GM18873 (cell line): Measurements from ENCODE around the gene EEF1G.
"Not testable (repeated sequence)": the region's sequence is repeated elsewhere in the genome, so short reads cannot be mapped to it uniquely, and the experiment has no call there.

Experiments used
- ATAC-seq: cut with Tn5 transposase; IDR thresholded peaks from one replicate; pipeline ENCODE4 v1.9.1; 2021; ENCODE audit warnings: mild to moderate bottlenecking, moderate library complexity, moderate number of reproducible peaks; ENCODE audit not compliant: unreplicated experiment, low FRiP score

Gene EEF1G, protein sequence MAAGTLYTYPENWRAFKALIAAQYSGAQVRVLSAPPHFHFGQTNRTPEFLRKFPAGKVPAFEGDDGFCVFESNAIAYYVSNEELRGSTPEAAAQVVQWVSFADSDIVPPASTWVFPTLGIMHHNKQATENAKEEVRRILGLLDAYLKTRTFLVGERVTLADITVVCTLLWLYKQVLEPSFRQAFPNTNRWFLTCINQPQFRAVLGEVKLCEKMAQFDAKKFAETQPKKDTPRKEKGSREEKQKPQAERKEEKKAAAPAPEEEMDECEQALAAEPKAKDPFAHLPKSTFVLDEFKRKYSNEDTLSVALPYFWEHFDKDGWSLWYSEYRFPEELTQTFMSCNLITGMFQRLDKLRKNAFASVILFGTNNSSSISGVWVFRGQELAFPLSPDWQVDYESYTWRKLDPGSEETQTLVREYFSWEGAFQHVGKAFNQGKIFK

DNA sequence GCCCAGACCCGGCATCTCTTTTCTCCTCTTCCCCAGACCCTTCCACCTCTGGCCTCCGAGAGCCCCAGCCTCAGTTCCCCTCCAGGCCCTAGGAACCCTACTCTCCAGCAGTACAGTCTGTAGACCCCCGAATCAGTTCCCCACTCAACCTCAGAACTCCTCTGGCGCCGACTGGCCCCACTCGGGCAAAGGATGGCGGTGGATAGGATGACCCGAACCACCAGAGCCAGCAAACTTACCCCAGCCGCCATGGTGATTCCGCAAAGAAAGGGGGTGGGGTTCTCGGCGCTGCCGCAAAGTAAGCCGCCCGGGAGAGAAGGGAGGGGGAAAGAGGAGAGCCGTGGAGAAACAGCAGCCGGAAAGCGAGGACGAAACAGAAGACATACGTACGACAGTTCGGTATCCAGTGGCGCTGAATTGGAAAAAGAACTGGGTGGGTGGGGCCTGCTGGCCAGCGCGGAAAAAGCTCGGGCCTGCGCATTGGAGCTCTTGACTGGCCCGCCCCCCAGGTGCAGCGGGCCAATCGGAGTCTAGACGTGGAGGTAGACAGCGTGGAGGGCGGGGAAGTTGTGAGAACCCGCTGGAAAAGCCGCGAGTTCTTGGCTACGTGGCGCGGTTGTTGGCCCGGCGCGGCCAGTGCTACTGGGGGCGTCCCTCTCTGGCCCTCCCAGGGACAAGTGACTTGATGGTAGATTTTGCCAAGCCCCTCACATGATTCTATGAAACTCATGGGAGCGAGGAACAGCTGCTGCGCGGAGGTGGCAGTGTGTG is at the start of gene EEF1G:
TSS of gene EEF1G (minus strand) at position 300 of the 771 bp plus-strand sequence. CDS start at position 251, 49 bp downstream.
- ATAC-seq = peak; percentile 90

DNA sequence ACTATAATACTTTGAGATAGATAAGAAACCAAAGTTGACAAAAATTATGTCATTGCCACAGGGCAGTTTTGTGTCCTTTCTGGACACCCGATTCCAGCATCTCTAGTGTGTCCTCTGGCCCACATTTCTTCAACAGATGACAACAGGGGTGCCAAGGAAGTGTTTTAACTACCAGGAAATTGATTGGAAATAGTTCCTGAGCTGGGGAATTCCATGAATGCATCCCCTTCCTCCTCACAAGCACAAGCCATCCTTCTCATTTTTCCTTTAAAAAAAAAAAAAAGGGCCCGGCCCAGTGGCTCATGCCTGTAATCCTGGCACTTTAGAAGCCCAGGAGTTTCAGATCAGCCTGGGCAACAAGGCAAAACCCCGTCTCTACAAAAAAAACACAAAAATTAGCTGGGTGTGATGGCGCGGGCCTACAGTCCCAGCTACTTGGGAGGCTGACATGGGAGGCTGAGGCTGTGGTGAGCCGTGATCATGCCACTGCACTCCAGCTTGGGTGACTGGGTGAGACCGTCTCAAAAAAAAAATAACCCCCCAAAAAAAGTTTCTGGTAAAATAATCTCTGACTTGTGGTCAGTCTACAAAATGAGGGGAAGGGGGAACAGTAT is 48.9 kb upstream of the EEF1G start:
- no peak for ATAC-seq

DNA sequence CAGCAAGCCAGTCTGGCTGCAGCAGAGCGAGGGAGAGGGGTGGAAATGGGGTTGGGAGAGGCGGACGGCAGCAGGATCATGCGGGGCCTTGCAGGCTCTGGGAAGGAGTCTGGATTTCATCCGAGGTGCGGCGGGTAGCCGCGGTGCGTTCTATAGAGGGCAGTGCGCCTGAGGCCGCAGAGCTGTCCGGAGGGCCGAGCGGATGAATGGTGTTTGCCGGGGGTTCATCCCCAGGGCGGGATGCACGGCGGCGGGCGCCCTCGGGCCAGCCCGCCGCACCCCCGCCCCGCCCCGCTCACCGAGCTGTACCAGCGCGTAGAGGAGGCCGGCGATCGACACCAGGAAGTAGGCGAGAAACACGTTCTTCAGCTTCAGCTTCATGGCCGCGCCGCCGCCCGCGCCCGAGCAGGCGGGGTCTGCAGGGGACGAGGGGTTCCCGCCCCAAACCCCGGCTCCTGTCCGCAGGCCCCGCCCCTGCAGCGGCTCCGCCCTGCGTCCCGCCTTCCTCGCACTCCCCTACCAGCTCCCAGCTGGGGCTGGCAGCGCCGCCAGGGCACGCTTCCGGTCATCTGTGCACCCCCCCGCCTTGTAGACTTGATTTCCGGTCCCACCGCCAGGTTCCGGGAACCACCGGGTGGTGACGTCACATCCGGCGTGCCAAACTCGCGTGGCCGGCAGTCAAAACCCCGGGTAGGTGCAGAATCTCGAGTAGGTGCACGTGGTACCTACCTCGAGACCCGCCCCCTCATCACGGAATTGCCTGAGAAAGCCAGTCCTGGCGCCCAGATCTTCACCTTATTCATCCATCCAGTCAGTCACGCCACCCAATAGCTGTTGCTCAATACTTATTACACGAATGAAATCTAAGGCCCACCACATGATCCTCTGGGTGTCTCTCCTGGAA is 48.1 kb upstream of the EEF1G start, which contains the start of gene B3GAT3:
TSS of gene B3GAT3 (minus strand) at position 420 of the 904 bp plus-strand sequence. CDS start at position 381, 39 bp downstream.
- peak; percentile 81 for ATAC-seq

DNA sequence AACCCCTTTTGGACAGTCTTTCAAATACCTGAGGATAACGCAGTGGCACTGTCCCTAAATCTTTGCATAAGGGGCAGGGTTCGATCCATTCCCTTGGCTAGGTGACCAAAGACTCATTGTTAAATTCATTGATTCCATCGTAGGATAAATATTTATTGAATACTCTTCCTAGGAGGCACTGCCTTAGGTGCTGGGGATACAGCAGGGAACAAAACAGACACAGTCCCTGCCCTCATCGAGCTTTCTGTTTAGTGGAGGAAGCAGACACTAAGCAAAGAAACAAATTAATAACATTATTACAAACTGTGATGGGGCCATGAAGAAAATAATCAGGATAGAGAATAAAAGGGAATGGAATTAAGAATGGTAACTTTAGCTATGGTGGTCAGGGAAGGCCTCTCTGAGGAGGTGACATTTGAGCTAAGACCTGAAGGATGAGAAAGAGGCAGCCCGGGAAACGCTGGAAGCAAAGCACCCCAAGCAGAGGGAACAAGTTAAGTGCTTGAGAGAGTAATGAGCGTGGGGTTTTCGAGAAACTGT is 47.4 kb upstream of the EEF1G start:
- ATAC-seq = no peak

DNA sequence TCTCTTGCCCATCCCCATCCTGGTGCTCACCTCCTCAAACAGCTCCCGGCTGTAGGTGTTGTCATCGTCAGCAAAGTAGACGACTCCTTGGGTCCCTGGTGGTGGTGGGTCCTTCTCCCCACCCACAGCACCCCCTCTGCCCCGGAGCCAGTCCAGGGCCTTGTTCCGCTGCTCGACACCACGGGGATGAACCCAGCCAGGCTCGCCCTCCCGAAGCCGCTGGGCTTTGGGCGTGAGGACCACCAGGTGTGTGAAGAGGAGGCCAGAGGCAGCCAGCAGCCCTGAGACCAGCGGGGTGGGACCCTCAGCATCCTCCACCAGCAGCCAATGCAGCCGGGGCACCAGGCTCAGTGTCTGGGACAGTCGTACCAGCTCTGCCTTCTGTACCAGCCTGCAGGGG is 43.3 kb upstream of the EEF1G start:
- not testable (repeated sequence) for ATAC-seq

DNA sequence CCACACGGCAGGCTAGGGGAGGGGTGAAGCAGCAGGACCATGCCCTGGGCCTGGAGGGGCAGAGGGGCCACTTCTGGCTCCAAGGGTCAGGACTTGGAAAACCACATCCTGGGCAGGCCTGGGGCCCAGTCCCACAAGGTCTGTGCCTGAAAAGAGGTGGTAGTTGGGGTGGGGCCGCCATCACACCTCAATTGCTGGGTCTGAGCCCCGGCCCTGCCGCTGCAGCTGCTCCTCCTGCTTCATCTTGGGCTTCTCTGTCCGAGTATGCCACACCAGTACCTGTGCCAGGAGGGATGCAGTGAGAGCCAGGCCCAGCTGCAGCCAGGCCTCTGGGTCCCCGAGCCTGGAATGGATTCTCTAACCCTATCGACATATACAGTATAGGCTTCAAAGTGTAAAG is 41.8 kb upstream of the EEF1G start:
- ATAC-seq = no peak

DNA sequence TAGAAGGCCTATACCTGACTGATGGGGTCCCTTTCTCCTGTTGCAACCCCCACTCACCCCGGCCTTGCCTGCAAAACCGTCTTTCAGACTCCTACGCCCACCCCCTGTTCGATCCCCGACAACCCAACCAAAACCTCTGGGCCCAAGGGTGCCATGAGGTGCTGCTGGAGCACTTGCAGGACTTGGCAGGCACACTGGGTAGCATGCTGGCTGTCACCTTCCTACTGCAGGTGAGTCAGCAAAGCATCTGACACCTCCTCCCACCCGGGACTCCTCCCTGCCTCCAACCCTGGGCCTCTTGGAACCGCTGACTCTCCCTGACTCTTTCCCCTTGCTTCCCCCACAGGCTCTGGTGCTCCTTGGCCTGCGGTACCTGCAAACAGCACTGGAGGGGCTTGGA is 40.6 kb upstream of the EEF1G start:
- no peak for ATAC-seq

DNA sequence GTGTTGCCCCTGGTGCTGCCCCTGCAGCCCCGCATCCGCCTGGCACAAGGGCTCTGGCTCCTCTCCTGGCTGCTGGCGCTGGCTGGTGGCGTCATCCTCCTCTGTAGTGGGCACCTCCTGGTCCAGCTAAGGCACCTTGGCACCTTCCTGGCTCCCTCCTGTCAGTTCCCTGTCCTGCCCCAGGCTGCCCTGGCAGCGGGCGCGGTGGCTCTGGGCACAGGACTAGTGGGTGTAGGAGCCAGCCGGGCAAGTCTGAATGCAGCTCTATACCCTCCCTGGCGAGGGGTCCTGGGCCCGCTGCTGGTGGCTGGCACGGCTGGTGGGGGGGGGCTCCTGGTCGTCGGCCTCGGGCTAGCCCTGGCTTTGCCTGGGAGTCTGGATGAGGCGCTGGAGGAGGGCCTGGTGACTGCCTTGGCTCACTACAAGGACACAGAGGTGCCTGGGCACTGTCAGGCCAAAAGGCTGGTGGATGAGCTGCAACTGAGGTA is 39.6 kb upstream of the EEF1G start:
- ATAC-seq = no peak

DNA sequence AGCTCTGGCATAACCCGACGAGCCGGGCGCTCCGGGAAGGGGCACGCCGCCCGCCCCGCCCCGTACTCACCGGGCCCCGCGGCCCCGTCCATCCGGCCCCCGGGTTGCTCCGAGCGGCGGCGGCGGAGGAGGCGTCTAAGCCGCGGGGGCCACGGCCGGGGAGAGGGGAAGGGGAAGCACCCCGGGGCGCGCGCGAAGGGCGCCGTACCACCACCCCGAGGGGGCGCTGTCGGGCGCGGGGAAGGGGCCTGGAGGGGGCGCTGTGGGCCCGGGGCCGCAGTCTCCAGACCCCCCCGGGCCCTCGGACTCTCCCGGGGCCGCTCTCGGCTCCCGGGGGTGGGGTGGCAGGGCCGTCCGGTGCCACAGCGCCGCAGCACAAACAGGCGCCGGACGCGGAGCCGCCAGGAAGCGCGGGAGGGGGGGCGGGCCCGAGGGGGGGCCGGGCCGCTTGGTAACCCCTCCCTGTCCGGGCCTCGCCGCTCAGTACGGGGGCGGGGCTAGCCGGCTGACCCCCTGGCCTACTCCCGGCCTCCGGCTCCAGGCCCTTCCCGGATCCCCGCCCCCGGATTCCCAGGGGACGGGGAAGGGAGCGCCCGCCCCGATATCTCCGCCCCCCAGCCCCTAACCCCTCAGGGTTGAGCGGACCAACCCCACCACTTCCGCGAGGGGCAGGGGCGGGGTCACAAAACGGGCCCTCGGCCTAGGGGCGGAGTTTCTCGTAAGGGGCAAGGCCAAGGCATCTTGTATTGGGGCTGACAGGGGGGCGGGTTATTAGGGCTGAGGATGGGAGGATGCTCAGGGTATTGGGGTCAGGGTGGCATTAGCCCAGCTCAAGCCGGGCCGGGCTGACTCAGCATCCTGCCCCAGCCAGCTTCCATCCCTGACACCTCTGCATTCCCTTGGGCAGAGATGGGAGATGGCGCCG is 38.9 kb upstream of the EEF1G start, which contains the start of the genes EML3 and ROM1:
TSS of gene EML3 (minus strand) at position 410 of the 925 bp plus-strand sequence. CDS start at position 92, 318 bp downstream.
TSS of gene ROM1 (plus strand) at position 892 of the 925 bp plus-strand sequence. CDS start at position 917, 25 bp downstream.
- peak; percentile 41 for ATAC-seq

DNA sequence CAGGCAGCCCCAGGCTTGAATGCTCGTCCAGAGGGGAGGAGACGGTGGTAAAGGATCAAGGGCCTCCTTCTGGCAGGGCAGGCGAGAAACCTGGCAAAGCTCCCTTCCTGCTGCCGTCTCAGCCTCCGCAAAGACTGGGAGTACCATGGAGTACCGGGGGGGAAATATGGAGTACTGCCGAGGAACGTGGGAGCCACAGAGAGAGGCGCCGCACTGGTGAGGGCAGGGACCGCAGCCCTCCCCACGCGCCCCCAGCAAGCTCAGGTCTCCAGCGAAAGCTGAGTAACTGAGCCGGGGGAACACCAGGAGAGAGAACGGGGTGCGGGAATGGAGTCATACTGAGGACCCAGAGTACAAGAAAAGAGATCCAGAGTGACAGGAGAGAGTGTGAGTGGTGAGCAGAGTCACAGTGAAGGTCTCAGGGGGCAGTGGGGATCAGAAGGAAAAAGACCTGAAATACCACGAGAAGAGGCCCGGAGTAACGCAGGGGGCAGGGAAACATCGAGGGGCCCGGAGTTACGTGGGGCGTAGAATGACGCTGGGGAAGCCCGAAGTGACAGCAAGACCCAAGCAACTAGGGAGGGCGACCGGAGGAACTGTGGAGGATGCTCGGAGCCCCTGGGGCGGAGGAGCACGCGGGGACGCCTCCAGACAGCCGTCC is 38.1 kb upstream of the EEF1G start:
- peak; percentile 9 for ATAC-seq

DNA sequence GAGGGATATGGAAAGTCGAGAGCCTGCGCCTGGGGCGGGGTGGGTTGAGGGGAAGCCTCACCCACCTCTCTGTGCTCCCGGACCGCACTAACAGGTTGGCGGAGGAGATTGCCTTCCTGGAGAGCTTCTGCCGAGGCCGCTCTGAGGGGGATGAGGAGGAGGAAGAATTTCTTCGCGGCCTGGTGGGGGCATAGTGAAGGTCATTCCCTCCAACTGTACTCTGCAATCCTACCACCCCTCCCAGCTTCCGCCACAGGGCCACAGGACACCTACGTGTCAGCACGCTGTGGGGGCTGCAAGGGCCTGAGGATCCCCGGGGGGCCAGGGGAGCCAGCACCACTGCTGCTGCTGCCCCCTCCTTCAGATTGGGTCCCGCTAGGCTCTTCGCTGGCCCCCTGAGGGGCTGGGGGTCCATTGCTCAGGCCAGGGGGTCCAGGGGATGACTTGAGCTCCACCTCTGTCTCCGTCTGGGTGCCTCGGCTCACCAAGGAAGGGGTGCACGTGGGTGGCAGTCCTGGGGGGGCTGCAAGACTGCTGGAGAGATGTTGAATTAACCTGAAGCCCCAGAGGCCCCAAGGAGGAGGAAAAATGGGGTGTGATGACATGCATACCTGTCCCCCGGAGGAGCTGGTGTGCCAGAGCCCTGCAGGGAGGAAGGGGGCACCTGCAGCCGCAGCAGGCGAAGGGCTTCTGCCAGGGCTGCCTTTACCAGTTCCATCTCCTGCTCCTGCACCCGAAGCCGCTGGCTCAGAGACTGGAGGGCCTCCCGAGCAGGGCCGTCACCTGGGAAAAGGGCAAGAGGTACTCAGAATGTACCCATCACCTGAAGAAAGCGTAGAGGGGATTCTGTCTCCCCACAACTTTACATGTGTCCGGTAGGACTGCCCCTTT is 37.4 kb upstream of the EEF1G start:
- ATAC-seq = no peak

DNA sequence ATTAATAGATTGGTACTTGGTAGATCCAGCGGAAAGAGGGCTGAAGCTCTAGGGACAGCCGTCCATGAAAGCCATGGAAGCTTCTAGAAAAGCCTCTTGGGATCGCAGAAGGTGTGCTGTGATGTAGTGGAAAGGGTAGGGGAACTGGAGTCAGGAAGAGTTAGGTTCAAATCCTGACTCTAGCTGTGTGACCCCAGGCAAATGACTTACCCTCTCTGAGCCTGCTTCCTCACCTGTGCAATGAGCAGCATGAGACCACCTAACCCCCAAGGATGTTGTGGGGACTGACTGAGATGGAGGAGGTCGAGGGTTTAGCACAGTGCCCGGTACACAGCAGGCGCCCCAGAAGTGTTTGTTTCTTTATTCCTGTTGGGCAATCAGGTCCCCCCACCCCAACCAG is 36.7 kb upstream of the EEF1G start:
- no peak for ATAC-seq

DNA sequence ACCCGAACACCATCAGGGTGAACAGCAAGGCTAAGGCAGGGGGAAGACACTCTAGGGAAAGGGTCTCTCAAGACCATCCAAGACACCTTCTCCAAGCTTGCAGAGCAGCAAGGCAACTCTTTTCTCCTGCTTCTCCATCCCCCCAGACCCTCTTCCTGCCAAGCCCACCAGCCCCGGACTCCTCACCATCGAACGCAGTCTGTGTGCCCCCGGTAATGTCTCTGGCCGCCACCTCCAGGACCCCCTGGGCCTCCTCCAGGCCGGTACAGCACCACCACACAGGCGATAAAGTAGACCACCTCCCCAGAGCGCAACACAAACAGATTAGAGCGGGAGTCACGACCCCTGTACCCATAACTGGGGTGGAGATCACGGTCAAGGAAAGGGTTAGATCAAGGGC is 35.1 kb upstream of the EEF1G start:
- ATAC-seq = no peak

DNA sequence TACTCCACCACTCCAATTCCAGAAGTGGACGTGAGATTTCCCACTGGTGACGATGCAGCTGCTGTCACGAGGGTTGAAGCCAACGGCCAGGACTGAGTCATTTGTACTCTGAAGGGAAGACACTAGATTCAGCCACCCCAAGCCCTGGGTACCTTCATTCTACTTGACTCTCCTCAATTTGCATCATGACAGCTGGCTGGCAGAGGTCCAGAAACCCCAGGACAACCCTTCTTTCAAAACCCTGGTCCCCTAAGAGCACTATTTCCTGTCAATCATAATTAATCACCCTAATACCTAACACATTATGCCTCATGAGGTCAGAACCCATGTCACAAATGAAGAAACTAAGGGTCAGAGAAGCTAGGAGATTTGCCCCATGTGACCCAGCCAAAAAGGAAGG is 34.0 kb upstream of the EEF1G start:
- ATAC-seq = no peak

DNA sequence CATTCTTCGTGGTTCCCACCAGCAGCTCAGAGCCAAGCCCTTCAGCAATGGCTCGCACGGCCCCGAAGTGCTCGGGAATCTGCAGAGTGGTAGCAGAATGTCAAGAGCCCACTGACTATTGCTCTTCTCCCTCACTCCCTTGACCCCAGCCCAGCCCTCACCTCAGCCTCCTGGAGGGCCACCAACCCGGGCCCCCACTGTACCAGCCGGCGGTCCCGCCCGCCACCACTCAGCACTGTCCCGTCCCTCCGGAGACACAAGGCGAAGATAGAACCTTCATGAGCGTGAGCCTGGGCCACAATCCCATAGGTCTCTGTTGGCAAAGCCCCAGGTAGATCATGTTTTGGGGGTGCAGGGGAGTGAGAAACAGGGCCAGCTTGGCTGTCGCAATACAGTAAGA is 32.2 kb upstream of the EEF1G start:
- ATAC-seq = no peak

DNA sequence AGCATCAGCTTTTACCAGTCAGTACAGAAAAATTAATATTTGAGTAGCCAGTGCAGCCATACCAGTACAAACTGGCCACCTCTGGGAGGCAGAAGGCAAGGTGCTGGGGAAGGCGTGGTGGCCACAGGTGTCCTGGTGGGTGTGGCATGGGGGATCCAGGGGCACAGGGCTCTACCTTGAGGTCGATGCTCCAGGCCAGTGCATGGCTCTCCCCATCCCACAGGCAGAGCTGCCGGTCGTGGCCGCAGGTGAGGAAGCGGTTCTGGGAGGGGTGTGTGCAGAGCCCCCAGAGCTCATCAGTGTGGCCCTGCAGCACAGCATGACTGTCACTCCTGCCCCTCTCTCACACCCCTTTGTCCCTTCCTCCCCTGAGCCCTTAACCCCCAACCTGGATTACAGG is 31.8 kb upstream of the EEF1G start:
- no peak for ATAC-seq
